Gastroesophageal sphincter (tissue), 4 donors: ENCODE results near the gene CARD14. TPM values are rescaled to one million over a fixed set of nuclear protein-coding genes. Genes with fewer than 3 reads are reported as not detected.

ENCODE experiments used
- ATAC-seq: fragments of 150-250 bp; one replicate; pipeline ENCODE4 v1.9.1; 2016; ENCODE audit warnings: mild to moderate bottlenecking, moderate library complexity
- H3K27ac ChIP-seq, 4 donors: fragments of 200-600 bp; sonication (generic) in 3 of 4; 1 replicate in 3 of 4; 2 replicates in 1 of 4; pipeline ENCODE4 v1.5.1; 2016 to 2019
- H3K27me3 ChIP-seq: fragments of 200-600 bp; sonication (generic); one replicate; pipeline ENCODE4 v1.5.1; 2019
- H3K36me3 ChIP-seq, 2 donors: fragments of 200-600 bp; sonication (generic); one replicate each; pipeline ENCODE4 v1.5.1; 2019; ENCODE audit warnings: control low read depth in 1 of 2
- H3K4me1 ChIP-seq, 3 donors: fragments of 200-600 bp; sonication (generic); 1 replicate in 2 of 3; 2 replicates in 1 of 3; pipeline ENCODE4 v1.5.1; 2016 to 2019; ENCODE audit warnings: control low read depth in 2 of 3
- H3K4me3 ChIP-seq, 2 donors: fragments of 200-600 bp; sonication (generic); one replicate each; pipeline ENCODE4 v1.5.1; 2019; ENCODE audit warnings: mild to moderate bottlenecking in 1 of 2, moderate library complexity in 1 of 2
- H3K9me3 ChIP-seq, 3 donors: fragments of 200-600 bp; sonication (generic); one replicate each; pipeline ENCODE4 v1.5.1; 2017 to 2019; ENCODE audit warnings: control low read depth in 2 of 3
- CTCF ChIP-seq, 4 experiments: fragments of 200-600 bp in 2 of 4; fragments of 450-650 bp in 2 of 4; sonication (generic) in 1 of 4; IDR thresholded peaks; one replicate each; pipeline ENCODE4 v1.5.1; 2017 to 2019; ENCODE audit warnings: antibody characterized with exemption in 4 of 4, mild to moderate bottlenecking in 2 of 4, moderate library complexity in 2 of 4
- EP300 ChIP-seq: sonication (generic); formaldehyde crosslinking; IDR thresholded peaks from one replicate; pipeline ENCODE4 v1.6.1; 2017; ENCODE audit warnings: antibody characterized with exemption, mild to moderate bottlenecking
- POLR2A ChIP-seq, 2 donors: fragments of 450-650 bp; IDR thresholded peaks; one replicate each; pipeline ENCODE4 v1.6.1; 2017; ENCODE audit warnings: antibody characterized with exemption in 2 of 2, mild to moderate bottlenecking in 2 of 2, moderate library complexity in 1 of 2
- POLR2AphosphoS5 ChIP-seq: sonication (generic); formaldehyde crosslinking; IDR thresholded peaks from one replicate; pipeline ENCODE4 v1.6.1; 2017; ENCODE audit warnings: antibody characterized with exemption
- WGBS, 2 donors: methylation state at CpG; one replicate each; pipeline ENCODE4 v1.1.5; 2018; ENCODE audit warnings: low coverage in 1 of 2; 5-methylcytosine and 5-hydroxymethylcytosine counted together
- total RNA-seq, 4 donors: library from RNA; depleted of rRNA; stranded (reverse); fragments of >200 nt; gene quantifications; one replicate each; pipeline ENCODE4 v1.1.0, GENCODE V29; 2016

CARD14 gene
- total RNA-seq, 4 donors from 2014 or later, result 0.78 to 0.81 TPM; not detected in 2

- Histone ChIP-seq H3K9me3 (no peaks in the 10 kb centered on the region), H3K4me3 (no peak overlapping the region), H3K27ac (no peak overlapping the region), H3K27me3 (no peaks in the 10 kb centered on the region), H3K36me3 (peaks cover 0 to 78% of the 10 kb centered on the region in 2 donors), H3K4me1 (no peaks in the 10 kb centered on the region)
- TF ChIP-seq EP300, result no peak
- 80 to 94% methylated on average over 1 to 23 of the region's 47 CpGs for WGBS, 2 donors
- ATAC-seq, result no peak
These were observed 40.7 kb downstream of the CARD14 start for GRCh38 chr17:80210348-80211108.

- no peaks in the 10 kb centered on the region for H3K9me3 ChIP-seq
- ATAC-seq, result no peak
- no peak for TF ChIP-seq CTCF (IDR thresholded peaks at IDR 0.05)
- no peak for TF ChIP-seq POLR2AphosphoS5
- no peak for TF ChIP-seq EP300
- no peak overlapping the region for H3K27ac ChIP-seq
- WGBS, 2 donors, result 80 to 93% methylated on average over 1 to 8 of the region's 22 CpGs
- H3K4me3 ChIP-seq, result no peak overlapping the region
- no peaks in the 10 kb centered on the region for H3K4me1 ChIP-seq
- peaks cover 0 to 94% of the 10 kb centered on the region in 2 donors for H3K36me3 ChIP-seq
- no peaks in the 10 kb centered on the region for H3K27me3 ChIP-seq
These were observed 42.3 kb downstream of the CARD14 start for GRCh38 chr17:80212109-80212508.

- Histone ChIP-seq H3K4me3 (no peak overlapping the region), H3K27me3 (no peaks in the 10 kb centered on the region), H3K27ac (no peak overlapping the region), H3K36me3 (peaks cover 0 to 98% of the 10 kb centered on the region in 2 donors), H3K4me1 (no peaks in the 10 kb centered on the region), H3K9me3 (no peaks in the 10 kb centered on the region)
- 82 to 89% methylated on average over 3 to 4 of the region's 12 CpGs for WGBS, 2 donors
- no peak for ATAC-seq
- TF ChIP-seq EP300 (no peak), POLR2A (IDR thresholded peaks at IDR 0.05) (no peak), POLR2AphosphoS5 (no peak), CTCF (IDR thresholded peaks at IDR 0.05) (no peak)
These were observed 42.7 kb downstream of the CARD14 start for GRCh38 chr17:80212511-80212910.

DNA sequence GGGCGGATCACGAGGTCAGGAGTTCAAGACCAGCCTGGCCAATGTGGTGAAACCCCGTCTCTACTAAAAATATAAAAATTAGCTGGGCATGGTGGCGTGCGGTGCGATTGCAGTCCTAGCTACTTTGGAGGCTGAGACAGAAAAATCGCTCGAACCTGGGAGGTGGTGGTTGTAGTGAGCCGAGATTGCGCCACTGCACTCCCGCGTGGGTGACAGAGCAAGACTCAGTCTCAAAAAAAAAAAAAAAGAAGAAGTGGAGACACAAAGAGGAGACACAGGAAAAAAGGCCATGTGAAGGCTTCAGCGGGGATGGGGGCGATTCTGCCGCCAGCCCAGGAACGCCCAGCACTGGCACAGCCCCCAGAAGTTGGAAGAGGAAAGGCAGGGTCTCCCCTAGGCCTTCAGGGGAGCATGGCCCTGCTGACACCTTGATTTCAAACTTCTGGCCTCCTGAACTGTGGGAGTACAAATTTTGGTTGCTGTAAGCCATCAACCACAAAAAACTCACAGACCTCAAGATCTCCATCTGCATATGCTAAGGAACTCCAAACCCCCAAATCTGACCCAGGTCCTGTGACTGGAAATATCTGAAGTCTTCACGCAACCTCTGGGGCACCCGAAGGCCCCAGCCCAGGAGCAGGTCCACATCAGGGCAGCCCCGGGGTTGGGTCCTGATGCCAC lies 43.3 kb downstream of the CARD14 start:
- Histone ChIP-seq H3K4me3 (no peak overlapping the region), H3K27ac (no peak overlapping the region), H3K36me3 (peaks cover 0 to 100% of the 10 kb centered on the region in 2 donors), H3K27me3 (no peaks in the 10 kb centered on the region), H3K4me1 (peaks cover 0 to 4% (median 0%) of the 10 kb centered on the region in 3 donors), H3K9me3 (no peaks in the 10 kb centered on the region)
- ATAC-seq, result no peak
- WGBS, 2 donors, result 81 to 94% methylated on average over 6 to 13 of the region's 19 CpGs
- no peak for TF ChIP-seq CTCF (IDR thresholded peaks at IDR 0.05)
- no peak for TF ChIP-seq EP300
- TF ChIP-seq POLR2AphosphoS5, result no peak
- TF ChIP-seq POLR2A (IDR thresholded peaks at IDR 0.05), result no peak

DNA sequence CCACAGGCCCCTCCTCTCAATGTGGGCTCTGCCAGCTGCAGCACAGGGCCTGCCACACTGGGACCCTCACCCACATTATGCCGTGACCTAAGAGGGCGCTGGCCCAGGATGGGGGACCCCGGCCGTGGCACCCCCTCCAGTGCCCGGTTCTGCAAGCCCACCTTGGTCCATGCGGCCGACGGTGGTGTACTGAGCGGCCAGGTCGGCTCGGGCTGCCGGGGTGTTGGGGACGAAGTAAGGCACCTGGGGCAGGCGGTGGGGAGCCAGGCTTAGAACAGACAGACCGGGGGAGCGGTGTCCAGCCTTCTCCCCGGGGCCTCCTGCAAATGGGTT lies 43.8 kb downstream of the CARD14 start:
- WGBS, 2 donors, result no CpG with 5 or more reads among the region's 17 CpGs

More for the DNA sequence above, 43.8 kb downstream of the CARD14 start:
- Histone ChIP-seq H3K4me1 (peaks cover 0 to 9% (median 0%) of the 10 kb centered on the region in 3 donors), H3K27me3 (no peaks in the 10 kb centered on the region), H3K9me3 (no peaks in the 10 kb centered on the region), H3K4me3 (no peak overlapping the region), H3K36me3 (peaks cover 0 to 95% of the 10 kb centered on the region in 2 donors), H3K27ac (no peak overlapping the region)
- no peak for TF ChIP-seq POLR2AphosphoS5
- no peak for TF ChIP-seq CTCF (IDR thresholded peaks at IDR 0.05)
- no peak for TF ChIP-seq EP300
- TF ChIP-seq POLR2A (IDR thresholded peaks at IDR 0.05), result no peak
- no peak for ATAC-seq
